Fibroblast of gingiva (primary cell): ENCODE measurements around the gene CAMSAP2.
"Not testable (repeated sequence)": the region's sequence is repeated elsewhere in the genome, so short reads cannot be mapped to it uniquely, and the experiment has no call there.

Experiments
- DNase-seq: peaks from one replicate; pipeline ENCODE4 v3.0.0-alpha.2; 2011; ENCODE audit warnings: low read depth

Gene CAMSAP2

GRCh38 chr1:200739702-200740570 lies 1.2 kb downstream of the CAMSAP2 start:
- peak; percentile 59 for DNase-seq

GRCh38 chr1:200740571-200741208 lies 2.0 kb downstream of the CAMSAP2 start:
- DNase-seq: no peak

GRCh38 chr1:200741551-200742207 lies 3.0 kb downstream of the CAMSAP2 start:
- no peak for DNase-seq

GRCh38 chr1:200744143-200744542 lies 5.5 kb downstream of the CAMSAP2 start:
- no peak for DNase-seq

GRCh38 chr1:200749090-200749489 lies 10.4 kb downstream of the CAMSAP2 start:
- DNase-seq: no peak

GRCh38 chr1:200750749-200751148 lies 12.1 kb downstream of the CAMSAP2 start:
- not testable (repeated sequence) for DNase-seq

GRCh38 chr1:200751717-200752116 lies 13.0 kb downstream of the CAMSAP2 start:
- no peak for DNase-seq

GRCh38 chr1:200753650-200754198 lies 15.0 kb downstream of the CAMSAP2 start:
- no peak for DNase-seq

GRCh38 chr1:200755456-200755855 lies 16.8 kb downstream of the CAMSAP2 start:
- no peak for DNase-seq

GRCh38 chr1:200762089-200762488 lies 23.4 kb downstream of the CAMSAP2 start:
- DNase-seq: no peak

- DNase-seq: peak; percentile 69
Measured at GRCh38 chr1:200767321-200767720, 28.6 kb downstream of the CAMSAP2 start.

- no peak for DNase-seq
Measured at GRCh38 chr1:200771625-200772555, 33.2 kb downstream of the CAMSAP2 start.

GRCh38 chr1:200774311-200774710 lies 35.6 kb downstream of the CAMSAP2 start:
- DNase-seq: no peak

GRCh38 chr1:200774735-200775444 lies 36.2 kb downstream of the CAMSAP2 start:
- DNase-seq: peak; percentile 15

- DNase-seq: peak; percentile 4
Measured at GRCh38 chr1:200775850-200776249, 37.2 kb downstream of the CAMSAP2 start.

- DNase-seq: no peak
Measured at GRCh38 chr1:200776949-200777348, 38.3 kb downstream of the CAMSAP2 start.

GRCh38 chr1:200778766-200779165 lies 40.1 kb downstream of the CAMSAP2 start:
- DNase-seq: no peak

- no peak for DNase-seq
Measured at GRCh38 chr1:200779326-200779725, 40.6 kb downstream of the CAMSAP2 start.

- DNase-seq: peak; percentile 45
Measured at GRCh38 chr1:200780545-200781369, 42.1 kb downstream of the CAMSAP2 start.

- no peak for DNase-seq
Measured at GRCh38 chr1:200783926-200784325, 45.2 kb downstream of the CAMSAP2 start.
